Cardiac muscle cell (in vitro differentiated cells and primary cell): ENCODE results near the gene MIER2. TPM values are rescaled to one million over a fixed set of nuclear protein-coding genes. Genes with fewer than 3 reads are reported as not detected.

Source experiments
- DNase-seq, 2 donors: peaks; one replicate each; pipeline versions ENCODE4 v3.0.0 to v3.0.0-alpha.2; 2010 to 2017; ENCODE audit warnings: low read depth in 1 of 2, low spot score in 1 of 2
- H3K27ac ChIP-seq: fragments of 200-600 bp; sonication (generic); 2 replicates; pipeline ENCODE4 v1.5.1; 2016
- H3K27me3 ChIP-seq: fragments of 200-600 bp; sonication (generic); 2 replicates; pipeline ENCODE4 v1.6.0; 2016; ENCODE audit warnings: control low read depth
- H3K36me3 ChIP-seq: fragments of 200-600 bp; sonication (generic); 2 replicates; pipeline ENCODE4 v1.5.1; 2016; ENCODE audit warnings: control low read depth
- H3K4me1 ChIP-seq: fragments of 200-600 bp; sonication (generic); 2 replicates; pipeline ENCODE4 v1.8.1; 2017; ENCODE audit warnings: low read depth, mild to moderate bottlenecking, mixed run types
- H3K4me3 ChIP-seq: fragments of 200-600 bp; sonication (generic); 2 replicates; pipeline ENCODE4 v1.5.1; 2016; ENCODE audit warnings: mild to moderate bottlenecking
- H3K9me3 ChIP-seq: fragments of 200-600 bp; sonication (generic); 2 replicates; pipeline ENCODE4 v1.5.1; 2017; ENCODE audit warnings: low read depth, mild to moderate bottlenecking, control low read depth
- CTCF ChIP-seq: IDR thresholded peaks from 2 replicates; pipeline ENCODE4 v1.5.1; 2012; ENCODE audit warnings: low read depth, mild to moderate bottlenecking, low read length
- polyA plus RNA-seq: library from polyadenylated mRNA; unstranded; fragments of >200 nt; fragmentation: Nextera tagmentation; extraction: Ambion mirVana; gene quantifications from 2 replicates; pipeline ENCODE4 v1.2.1, GENCODE V29; 2016
- total RNA-seq: library from RNA; depleted of rRNA; stranded (reverse); fragments of >200 nt; gene quantifications from 2 replicates; pipeline ENCODE4 v1.2.3, GENCODE V29; 2016

Gene MIER2
- total and polyA plus RNA-seq, 2 experiments from 2014 or later, result 32.7 to 47.8 TPM

- no peak for DNase-seq
- H3K9me3 ChIP-seq, result no peaks in the 10 kb centered on the region
- no peaks in the 10 kb centered on the region for H3K27me3 ChIP-seq
- H3K27ac ChIP-seq, result no peak overlapping the region
- H3K4me1 ChIP-seq, result no peaks in the 10 kb centered on the region
- H3K4me3 ChIP-seq, result no peak overlapping the region
- H3K36me3 ChIP-seq, result peaks cover 28% of the 10 kb centered on the region
- TF ChIP-seq CTCF, result no peak
Observed at GRCh38 chr19:328025-328505, 16.5 kb downstream of the MIER2 start.

- H3K27me3 ChIP-seq, result no peaks in the 10 kb centered on the region
- TF ChIP-seq CTCF, result no peak
- H3K4me1 ChIP-seq, result no peaks in the 10 kb centered on the region
- no peak overlapping the region for H3K4me3 ChIP-seq
- peaks cover 31% of the 10 kb centered on the region for H3K36me3 ChIP-seq
- no peak overlapping the region for H3K27ac ChIP-seq
- DNase-seq, result no peak
- H3K9me3 ChIP-seq, result no peaks in the 10 kb centered on the region
Observed at GRCh38 chr19:327291-328024, 17.1 kb downstream of the MIER2 start.

GRCh38 chr19:326871-327270 is 17.7 kb downstream of the MIER2 start:
- Histone ChIP-seq H3K9me3 (no peaks in the 10 kb centered on the region), H3K27ac (no peak overlapping the region), H3K4me1 (no peaks in the 10 kb centered on the region), H3K4me3 (no peak overlapping the region), H3K27me3 (no peaks in the 10 kb centered on the region), H3K36me3 (peaks cover 34% of the 10 kb centered on the region)
- no peak for TF ChIP-seq CTCF
- no peak for DNase-seq

GRCh38 chr19:325937-326565 is 18.5 kb downstream of the MIER2 start:
- Histone ChIP-seq H3K9me3 (no peaks in the 10 kb centered on the region), H3K36me3 (peaks cover 36% of the 10 kb centered on the region)
- no peak for TF ChIP-seq CTCF

GRCh38 chr19:325173-325936 is 19.2 kb downstream of the MIER2 start:
- peaks cover 40% of the 10 kb centered on the region for H3K36me3 ChIP-seq
- H3K27ac ChIP-seq, result no peak overlapping the region
- TF ChIP-seq CTCF, result no peak
- no peaks in the 10 kb centered on the region for H3K27me3 ChIP-seq
- H3K9me3 ChIP-seq, result no peaks in the 10 kb centered on the region
- no peak overlapping the region for H3K4me3 ChIP-seq
- no peak for DNase-seq
- H3K4me1 ChIP-seq, result no peaks in the 10 kb centered on the region

More at GRCh38 chr19:325937-326565, 18.5 kb downstream of the MIER2 start:
- Histone ChIP-seq H3K4me1 (no peaks in the 10 kb centered on the region), H3K27me3 (no peaks in the 10 kb centered on the region), H3K4me3 (no peak overlapping the region), H3K27ac (no peak overlapping the region)
- no peak for DNase-seq
